Measurements from ENCODE around the gene DVL3.
"Not testable (repeated sequence)": the region's sequence is repeated elsewhere in the genome, so short reads cannot be mapped to it uniquely, and the experiment has no call there.

The DVL3 gene

DNA sequence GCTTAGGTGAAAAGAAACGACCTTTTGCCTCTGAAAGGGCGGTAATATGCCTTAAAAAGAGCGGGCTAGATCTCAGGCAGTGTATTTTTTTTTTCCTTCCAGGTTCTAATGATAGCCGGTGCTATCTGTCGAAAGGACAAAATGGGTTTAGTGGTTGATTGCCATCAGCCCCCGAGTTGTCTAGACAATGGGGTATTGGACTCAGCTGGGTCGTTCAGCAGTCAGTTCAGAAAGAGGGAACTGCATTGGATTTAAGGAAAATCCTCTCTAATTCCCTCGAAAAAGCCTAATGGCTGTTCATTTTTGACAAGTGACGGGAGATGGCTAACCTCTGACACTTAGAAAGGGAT is 19.3 kb upstream of the DVL3 start:
- H3K27ac ChIP-seq (ENCODE audit: low read depth, low read length), result peak overlapping the region; percentile 92
- peaks cover 9% of the 10 kb centered on the region for H3K36me3 ChIP-seq (ENCODE audit: insufficient read depth, low read length)
- H3K4me1 ChIP-seq (ENCODE audit: insufficient read depth, low read length), result peaks cover 18% of the 10 kb centered on the region
- H3K4me3 ChIP-seq (ENCODE audit: low read depth in 1 of 2, low read length in 2 of 2), result peak overlapping the region; percentile 90 to 98
- H3K9me3 ChIP-seq (ENCODE audit: low read length), result no peaks in the 10 kb centered on the region
- no peaks in the 10 kb centered on the region for H3K27me3 ChIP-seq (ENCODE audit: control insufficient read depth in 1 of 2, insufficient read depth in 2 of 2, low read length in 2 of 2)
- H3K9ac ChIP-seq (ENCODE audit: low read length), result peak overlapping the region; percentile 85

DNA sequence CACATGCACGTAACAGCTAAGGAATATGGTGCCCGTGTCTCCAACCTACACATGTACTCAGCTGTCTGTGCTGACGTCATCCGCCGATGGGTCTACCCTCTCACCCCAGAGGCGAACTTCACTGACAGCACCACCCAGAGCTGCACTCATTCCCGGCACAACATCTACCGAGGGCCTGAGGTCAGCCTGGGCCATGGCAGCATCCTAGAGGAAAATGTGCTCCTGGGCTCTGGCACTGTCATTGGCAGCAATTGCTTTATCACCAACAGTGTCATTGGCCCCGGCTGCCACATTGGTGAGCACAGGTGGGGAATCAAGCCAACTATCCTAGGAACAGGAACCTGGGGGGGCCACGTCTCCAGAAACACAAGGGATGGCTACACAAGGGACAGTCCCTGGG is 14.7 kb upstream of the DVL3 start:
- H3K9ac ChIP-seq (ENCODE audit: low read length), result no peak overlapping the region
- no peak overlapping the region for H3K4me3 ChIP-seq (ENCODE audit: low read depth in 1 of 2, low read length in 2 of 2)
- no peak overlapping the region for H3K27ac ChIP-seq (ENCODE audit: low read depth, low read length)
- H3K27me3 ChIP-seq (ENCODE audit: control insufficient read depth in 1 of 2, insufficient read depth in 2 of 2, low read length in 2 of 2), result no peaks in the 10 kb centered on the region
- no peaks in the 10 kb centered on the region for H3K9me3 ChIP-seq (ENCODE audit: low read length)
- H3K36me3 ChIP-seq (ENCODE audit: insufficient read depth, low read length), result peaks cover 54% of the 10 kb centered on the region
- H3K4me1 ChIP-seq (ENCODE audit: insufficient read depth, low read length), result peaks cover 13% of the 10 kb centered on the region

DNA sequence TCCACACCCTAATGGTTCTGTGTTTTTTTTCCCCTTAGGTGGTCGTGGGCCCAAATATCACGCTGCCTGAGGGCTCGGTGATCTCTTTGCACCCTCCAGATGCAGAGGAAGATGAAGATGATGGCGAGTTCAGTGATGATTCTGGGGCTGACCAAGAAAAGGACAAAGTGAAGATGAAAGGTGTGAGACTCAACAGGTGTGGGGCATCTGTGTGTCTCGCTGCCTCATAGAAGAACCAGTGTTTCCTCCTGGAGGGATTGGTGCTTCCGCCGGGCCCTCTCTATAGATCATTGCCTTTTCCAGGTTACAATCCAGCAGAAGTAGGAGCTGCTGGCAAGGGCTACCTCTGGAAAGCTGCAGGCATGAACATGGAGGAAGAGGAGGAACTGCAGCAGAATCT is 13.0 kb upstream of the DVL3 start:
- H3K4me3 ChIP-seq (ENCODE audit: low read depth in 1 of 2, low read length in 2 of 2), result no peak overlapping the region
- no peaks in the 10 kb centered on the region for H3K27me3 ChIP-seq (ENCODE audit: control insufficient read depth in 1 of 2, insufficient read depth in 2 of 2, low read length in 2 of 2)
- no peaks in the 10 kb centered on the region for H3K9me3 ChIP-seq (ENCODE audit: low read length)
- peaks cover 56% of the 10 kb centered on the region for H3K36me3 ChIP-seq (ENCODE audit: insufficient read depth, low read length)
- no peak overlapping the region for H3K9ac ChIP-seq (ENCODE audit: low read length)
- no peak overlapping the region for H3K27ac ChIP-seq (ENCODE audit: low read depth, low read length)
- no peaks in the 10 kb centered on the region for H3K4me1 ChIP-seq (ENCODE audit: insufficient read depth, low read length)

DNA sequence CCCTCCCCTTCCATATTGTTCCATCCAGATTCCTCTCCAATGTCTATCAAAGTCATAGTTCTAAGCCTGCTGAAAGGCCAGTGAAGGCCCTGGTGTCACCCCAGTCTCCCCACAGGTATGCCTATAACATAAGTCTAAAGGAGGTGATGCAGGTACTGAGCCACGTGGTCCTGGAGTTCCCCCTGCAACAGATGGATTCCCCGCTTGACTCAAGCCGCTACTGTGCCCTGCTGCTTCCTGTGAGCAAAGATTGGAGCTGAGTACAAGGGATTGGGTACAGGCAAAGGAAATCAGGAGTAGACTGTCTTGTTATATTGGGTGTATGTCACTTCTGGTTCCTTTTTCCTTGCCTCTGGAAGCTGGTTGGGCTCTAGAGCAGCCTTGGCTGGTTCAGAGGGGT is 11.8 kb upstream of the DVL3 start:
- no peak overlapping the region for H3K27ac ChIP-seq (ENCODE audit: low read depth, low read length)
- no peaks in the 10 kb centered on the region for H3K4me1 ChIP-seq (ENCODE audit: insufficient read depth, low read length)
- H3K9ac ChIP-seq (ENCODE audit: low read length), result no peak overlapping the region
- H3K9me3 ChIP-seq (ENCODE audit: low read length), result no peaks in the 10 kb centered on the region
- H3K27me3 ChIP-seq (ENCODE audit: control insufficient read depth in 1 of 2, insufficient read depth in 2 of 2, low read length in 2 of 2), result no peaks in the 10 kb centered on the region
- H3K36me3 ChIP-seq (ENCODE audit: insufficient read depth, low read length), result peaks cover 56% of the 10 kb centered on the region
- H3K4me3 ChIP-seq (ENCODE audit: low read depth in 1 of 2, low read length in 2 of 2), result no peak overlapping the region

DNA sequence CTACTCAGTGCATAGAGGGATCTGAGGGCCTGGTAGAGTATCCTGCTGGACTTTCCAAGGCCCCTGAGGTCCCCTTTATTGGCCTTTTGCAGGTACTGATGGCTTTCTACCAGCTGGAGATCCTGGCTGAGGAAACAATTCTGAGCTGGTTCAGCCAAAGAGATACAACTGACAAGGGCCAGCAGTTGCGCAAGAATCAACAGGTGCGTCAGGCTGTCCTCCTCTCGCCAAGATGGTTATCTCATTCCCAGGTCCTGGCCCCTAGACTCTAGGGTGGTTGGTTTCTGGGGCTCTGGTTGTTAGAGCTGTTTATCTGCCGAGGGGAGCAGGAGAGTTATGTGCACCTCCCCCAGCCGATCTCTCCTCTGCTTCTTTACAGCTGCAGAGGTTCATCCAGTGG is 10.7 kb upstream of the DVL3 start:
- Histone ChIP-seq H3K9ac (ENCODE audit: low read length) (no peak overlapping the region), H3K27ac (ENCODE audit: low read depth, low read length) (no peak overlapping the region), H3K27me3 (ENCODE audit: control insufficient read depth in 1 of 2, insufficient read depth in 2 of 2, low read length in 2 of 2) (no peaks in the 10 kb centered on the region), H3K36me3 (ENCODE audit: insufficient read depth, low read length) (peaks cover 56% of the 10 kb centered on the region), H3K9me3 (ENCODE audit: low read length) (no peaks in the 10 kb centered on the region), H3K4me3 (ENCODE audit: low read depth in 1 of 2, low read length in 2 of 2) (no peak overlapping the region), H3K4me1 (ENCODE audit: insufficient read depth, low read length) (no peaks in the 10 kb centered on the region)

DNA sequence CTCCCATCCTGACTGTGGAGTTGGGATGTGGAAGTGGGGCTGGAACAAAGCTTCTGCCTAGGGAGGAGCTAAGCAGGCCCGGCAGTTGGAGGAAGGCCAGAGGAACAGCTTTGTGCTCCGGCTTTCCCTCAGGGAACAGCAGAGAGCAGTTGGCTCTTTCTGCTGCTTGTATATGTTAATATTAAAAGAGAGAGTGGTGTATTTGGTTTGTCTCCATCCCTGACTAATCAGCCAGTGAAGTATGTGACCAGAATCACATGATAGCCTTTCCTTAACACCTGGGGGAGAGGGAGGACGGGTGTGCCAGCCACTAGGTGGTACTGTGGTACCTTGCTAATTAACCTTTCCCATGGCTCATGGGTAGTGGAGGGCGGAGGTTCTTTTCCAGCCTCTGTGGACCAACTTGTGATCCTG is 10.1 kb upstream of the DVL3 start:
- H3K4me3 ChIP-seq (ENCODE audit: low read depth in 1 of 2, low read length in 2 of 2), result no peak overlapping the region
- H3K4me1 ChIP-seq (ENCODE audit: insufficient read depth, low read length), result no peaks in the 10 kb centered on the region
- peaks cover 55% of the 10 kb centered on the region for H3K36me3 ChIP-seq (ENCODE audit: insufficient read depth, low read length)
- no peak overlapping the region for H3K9ac ChIP-seq (ENCODE audit: low read length)
- no peak overlapping the region for H3K27ac ChIP-seq (ENCODE audit: low read depth, low read length)
- no peaks in the 10 kb centered on the region for H3K9me3 ChIP-seq (ENCODE audit: low read length)
- no peaks in the 10 kb centered on the region for H3K27me3 ChIP-seq (ENCODE audit: control insufficient read depth in 1 of 2, insufficient read depth in 2 of 2, low read length in 2 of 2)

DNA sequence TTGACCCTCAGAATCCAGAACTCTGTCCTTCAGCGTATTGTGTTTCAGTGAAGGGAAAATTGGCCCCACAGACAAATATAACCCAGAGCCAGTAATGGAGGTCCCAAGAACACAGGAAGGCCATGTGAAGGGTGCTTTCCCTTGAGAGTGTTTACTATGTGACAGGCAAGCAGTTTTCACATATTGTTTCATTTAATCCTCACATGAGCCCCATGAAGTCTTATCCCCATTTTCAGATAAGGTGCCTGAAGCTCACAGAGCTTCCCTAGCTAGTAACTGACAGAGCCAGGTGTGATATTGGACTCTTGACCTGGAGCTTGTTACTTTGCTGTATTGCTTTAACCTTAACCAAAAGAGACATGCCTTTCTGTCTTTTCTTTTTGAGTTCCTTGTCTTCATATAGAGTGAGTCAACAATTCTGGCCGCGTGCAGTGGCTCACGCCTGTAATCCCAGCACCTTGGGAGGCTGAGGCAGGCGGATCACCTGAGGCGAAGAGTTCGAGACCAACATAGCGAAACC is 9.4 kb upstream of the DVL3 start:
- Histone ChIP-seq H3K27ac (ENCODE audit: low read depth, low read length) (no peak overlapping the region), H3K9me3 (ENCODE audit: low read length) (no peaks in the 10 kb centered on the region), H3K4me1 (ENCODE audit: insufficient read depth, low read length) (no peaks in the 10 kb centered on the region), H3K36me3 (ENCODE audit: insufficient read depth, low read length) (peaks cover 48% of the 10 kb centered on the region), H3K27me3 (ENCODE audit: control insufficient read depth in 1 of 2, insufficient read depth in 2 of 2, low read length in 2 of 2) (no peaks in the 10 kb centered on the region), H3K4me3 (ENCODE audit: low read depth in 1 of 2, low read length in 2 of 2) (no peak overlapping the region), H3K9ac (ENCODE audit: low read length) (no peak overlapping the region)

DNA sequence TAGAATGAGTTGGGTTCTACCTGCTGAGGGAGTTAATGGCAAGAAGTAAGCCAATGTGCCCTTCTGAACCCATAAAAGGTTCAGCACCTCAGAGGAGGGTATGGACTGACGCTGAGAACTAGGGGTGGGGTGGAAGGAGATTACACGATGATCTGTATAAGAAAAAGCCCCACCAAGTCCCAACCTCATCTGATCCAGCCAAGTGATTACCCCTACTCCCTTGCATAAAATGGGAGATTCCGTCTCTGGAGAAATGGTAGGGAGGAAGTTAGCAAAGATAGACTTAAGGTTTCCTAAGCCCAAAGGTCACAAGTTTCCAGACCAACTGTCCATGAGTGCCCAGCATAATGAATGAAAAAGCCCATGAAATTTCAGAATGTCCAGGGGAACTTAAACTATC is 7.1 kb upstream of the DVL3 start:
- Histone ChIP-seq H3K9me3 (ENCODE audit: low read length) (no peaks in the 10 kb centered on the region), H3K36me3 (ENCODE audit: insufficient read depth, low read length) (peaks cover 26% of the 10 kb centered on the region)

DNA sequence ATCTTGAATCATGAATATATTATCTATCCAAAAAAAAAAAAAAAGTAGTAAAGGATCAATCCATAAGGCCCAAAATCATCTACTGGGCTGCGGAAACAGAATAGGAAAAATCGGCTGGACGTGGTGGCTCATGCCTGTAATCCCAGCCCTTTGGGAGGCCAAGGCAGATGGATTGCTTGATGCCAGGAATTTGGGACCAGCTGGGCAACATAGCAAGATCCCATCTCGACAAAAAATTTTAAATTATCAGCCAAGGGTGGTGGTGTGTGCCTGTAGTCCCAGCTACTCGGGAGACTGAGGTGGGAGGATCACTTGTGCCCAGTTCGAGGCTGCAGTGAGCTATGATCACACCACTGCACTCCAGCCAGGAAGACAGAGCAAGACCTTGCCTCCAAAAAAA is 6.1 kb upstream of the DVL3 start:
- no peaks in the 10 kb centered on the region for H3K9me3 ChIP-seq (ENCODE audit: low read length)
- peaks cover 6% of the 10 kb centered on the region for H3K4me1 ChIP-seq (ENCODE audit: insufficient read depth, low read length)
- peaks cover 15% of the 10 kb centered on the region for H3K36me3 ChIP-seq (ENCODE audit: insufficient read depth, low read length)
- H3K27me3 ChIP-seq (ENCODE audit: control insufficient read depth in 1 of 2, insufficient read depth in 2 of 2, low read length in 2 of 2), result no peaks in the 10 kb centered on the region
- no peak overlapping the region for H3K9ac ChIP-seq (ENCODE audit: low read length)
- H3K27ac ChIP-seq (ENCODE audit: low read depth, low read length), result no peak overlapping the region
- no peak overlapping the region for H3K4me3 ChIP-seq (ENCODE audit: low read depth in 1 of 2, low read length in 2 of 2)

More for the DNA sequence above, 7.1 kb upstream of the DVL3 start:
- Histone ChIP-seq H3K9ac (ENCODE audit: low read length) (no peak overlapping the region), H3K27me3 (ENCODE audit: control insufficient read depth in 1 of 2, insufficient read depth in 2 of 2, low read length in 2 of 2) (no peaks in the 10 kb centered on the region), H3K4me1 (ENCODE audit: insufficient read depth, low read length) (no peaks in the 10 kb centered on the region), H3K4me3 (ENCODE audit: low read depth in 1 of 2, low read length in 2 of 2) (no peak overlapping the region), H3K27ac (ENCODE audit: low read depth, low read length) (no peak overlapping the region)

DNA sequence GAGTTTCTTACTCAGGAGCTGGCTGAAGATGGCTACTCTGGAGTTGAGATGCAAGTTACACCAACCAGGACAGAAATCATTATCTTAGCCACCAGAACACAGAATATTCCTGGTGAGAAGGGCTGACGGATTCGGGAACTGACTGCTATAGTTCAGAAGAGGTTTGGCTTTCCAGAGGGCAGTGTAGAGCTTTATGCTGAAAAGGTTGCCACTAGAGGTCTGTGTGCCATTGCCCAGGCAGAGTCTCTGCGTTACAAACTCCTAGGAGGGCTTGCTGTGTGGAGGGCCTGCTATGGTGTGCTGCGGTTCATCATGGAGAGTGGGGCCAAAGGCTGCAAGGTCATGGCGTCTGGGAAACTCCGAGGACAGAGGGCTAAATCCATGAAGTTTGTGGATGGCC is 5.4 kb upstream of the DVL3 start:
- not testable (repeated sequence) for H3K27ac ChIP-seq (ENCODE audit: low read depth, low read length); H3K4me3 ChIP-seq (ENCODE audit: low read depth in 1 of 2, low read length in 2 of 2); H3K27me3 ChIP-seq (ENCODE audit: control insufficient read depth in 1 of 2, insufficient read depth in 2 of 2, low read length in 2 of 2); H3K36me3 ChIP-seq (ENCODE audit: insufficient read depth, low read length); H3K4me1 ChIP-seq (ENCODE audit: insufficient read depth, low read length); H3K9ac ChIP-seq (ENCODE audit: low read length); H3K9me3 ChIP-seq (ENCODE audit: low read length)

DNA sequence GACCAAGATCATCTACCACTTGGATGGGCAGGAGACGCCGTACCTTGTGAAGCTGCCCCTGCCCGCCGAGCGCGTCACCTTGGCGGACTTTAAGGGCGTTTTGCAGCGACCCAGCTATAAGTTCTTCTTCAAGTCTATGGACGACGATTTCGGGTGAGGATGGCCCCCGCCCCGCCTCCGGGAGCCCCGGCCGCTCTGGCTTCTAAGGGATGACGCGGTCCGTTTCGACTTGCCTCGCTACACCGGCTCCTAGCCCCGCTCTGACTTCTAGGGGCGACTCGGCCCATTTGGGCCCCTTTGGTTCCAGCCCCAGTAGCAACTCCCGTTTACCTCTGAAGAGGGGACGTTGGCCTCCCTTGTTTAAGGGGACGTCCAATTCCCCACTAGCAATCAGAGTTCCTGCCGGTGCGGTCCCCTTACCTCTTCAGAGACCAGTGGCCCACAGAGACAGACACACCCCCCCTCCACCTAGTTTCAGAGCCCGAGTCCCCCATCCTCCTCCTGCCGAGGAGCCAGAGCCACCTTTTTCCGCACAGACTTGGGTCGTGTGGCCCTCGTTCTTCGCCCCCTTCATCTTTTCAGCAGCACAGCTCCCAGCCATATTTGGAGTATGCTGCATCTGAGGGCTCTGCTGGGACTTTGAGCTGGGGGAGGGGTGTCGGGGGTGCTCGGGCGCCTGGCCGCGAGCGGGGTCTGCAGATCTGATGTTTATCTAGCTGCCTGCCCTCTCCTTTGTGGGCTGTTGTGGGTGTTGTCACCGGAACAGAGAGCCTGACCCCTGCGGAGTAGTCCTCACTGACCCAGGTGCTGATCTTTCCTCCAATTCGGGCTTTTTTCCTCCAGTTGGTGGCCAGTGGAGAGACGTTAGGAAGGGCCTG is 706 bp downstream of the DVL3 start:
- Histone ChIP-seq H3K36me3 (ENCODE audit: insufficient read depth, low read length) (no peaks in the 10 kb centered on the region), H3K27me3 (ENCODE audit: control insufficient read depth in 1 of 2, insufficient read depth in 2 of 2, low read length in 2 of 2) (no peaks in the 10 kb centered on the region), H3K9me3 (ENCODE audit: low read length) (no peaks in the 10 kb centered on the region), H3K4me3 (ENCODE audit: low read depth in 1 of 2, low read length in 2 of 2) (peak overlapping the region; percentile 98 to 99), H3K27ac (ENCODE audit: low read depth, low read length) (peak overlapping the region; percentile 85), H3K4me1 (ENCODE audit: insufficient read depth, low read length) (peaks cover 45% of the 10 kb centered on the region), H3K9ac (ENCODE audit: low read length) (peak overlapping the region; percentile 83)

DNA sequence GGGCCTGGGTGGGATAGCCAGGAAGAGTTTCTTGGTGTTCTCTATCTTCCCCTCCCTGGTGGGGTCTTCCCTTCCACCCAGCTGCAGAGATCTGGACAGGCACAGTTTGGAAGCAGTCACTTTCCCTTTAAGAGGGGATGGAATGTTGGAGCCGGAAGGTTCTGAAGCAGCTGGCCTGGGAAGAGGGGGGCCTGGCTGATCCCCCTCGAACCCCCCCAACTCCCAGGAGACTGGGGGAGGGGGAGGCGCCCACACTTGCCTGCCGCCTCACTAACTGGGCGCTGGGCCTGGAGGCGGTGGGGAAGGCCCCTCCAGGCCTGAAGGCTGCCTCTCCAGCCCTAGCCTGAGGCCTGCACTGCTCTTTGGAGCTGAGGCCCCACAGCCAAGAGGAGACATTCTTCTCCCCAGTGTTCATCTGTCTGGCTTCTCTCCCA is 1.4 kb downstream of the DVL3 start:
- Histone ChIP-seq H3K27ac (ENCODE audit: low read depth, low read length) (peak overlapping the region; percentile 85), H3K4me1 (ENCODE audit: insufficient read depth, low read length) (peaks cover 52% of the 10 kb centered on the region), H3K9me3 (ENCODE audit: low read length) (no peaks in the 10 kb centered on the region), H3K27me3 (ENCODE audit: control insufficient read depth in 1 of 2, insufficient read depth in 2 of 2, low read length in 2 of 2) (no peaks in the 10 kb centered on the region), H3K36me3 (ENCODE audit: insufficient read depth, low read length) (no peaks in the 10 kb centered on the region), H3K9ac (ENCODE audit: low read length) (peak overlapping the region; percentile 83), H3K4me3 (ENCODE audit: low read depth in 1 of 2, low read length in 2 of 2) (peak overlapping the region; percentile 98 to 99)
